HepG2 (cell line): ENCODE data around the gene SGF29. TPM values are rescaled to one million over a fixed set of nuclear protein-coding genes. Genes with fewer than 3 reads are reported as not detected.
A peak's percentile ranks its signal among the peaks of the same experiment; 100 is the strongest.

Source experiments
- ATRX ChIP-seq: sonication (generic); formaldehyde crosslinking; IDR thresholded peaks from 2 replicates; pipeline ENCODE4 v1.4.0; 2020; ENCODE audit warnings: missing genetic modification reagents, borderline replicate concordance
- FOXP4 ChIP-seq: sonication (generic); formaldehyde crosslinking; IDR thresholded peaks from 2 replicates; pipeline ENCODE4 v1.4.0; 2020; ENCODE audit warnings: missing genetic modification reagents
- LBX2 ChIP-seq: sonication (generic); formaldehyde crosslinking; IDR thresholded peaks from 2 replicates; pipeline ENCODE4 v1.5.0; 2020; ENCODE audit warnings: missing genetic modification reagents, mild to moderate bottlenecking, borderline replicate concordance
- MED8 ChIP-seq: sonication (generic); formaldehyde crosslinking; IDR thresholded peaks from 2 replicates; pipeline ENCODE4 v1.8.1; 2023; ENCODE audit warnings: mild to moderate bottlenecking, missing genetic modification reagents; ENCODE audit not compliant: insufficient replicate concordance
- TAF15 ChIP-seq: fragments of 200-400 bp; formaldehyde crosslinking; IDR thresholded peaks from one replicate; pipeline ENCODE4 v1.6.1; 2018; ENCODE audit warnings: mild to moderate bottlenecking, low read depth, low read length; ENCODE audit not compliant: poor library complexity, severe bottlenecking
- ZBTB38 ChIP-seq: sonication (generic); formaldehyde crosslinking; IDR thresholded peaks from 2 replicates; pipeline ENCODE4 v1.5.1; 2020; ENCODE audit warnings: mild to moderate bottlenecking, missing genetic modification reagents
- ZBTB39 ChIP-seq: sonication (generic); formaldehyde crosslinking; IDR thresholded peaks from 2 replicates; pipeline ENCODE4 v1.5.0; 2020; ENCODE audit warnings: missing genetic modification reagents
- ZFP41 ChIP-seq: sonication (generic); formaldehyde crosslinking; IDR thresholded peaks from 2 replicates; pipeline ENCODE4 v1.4.0; 2020; ENCODE audit warnings: mild to moderate bottlenecking, missing genetic modification reagents, borderline replicate concordance
- ZFX ChIP-seq: sonication (generic); formaldehyde crosslinking; IDR thresholded peaks from 2 replicates; pipeline ENCODE4 v1.4.0; 2020; ENCODE audit warnings: mild to moderate bottlenecking, low read depth, missing genetic modification reagents, moderate library complexity
- ZNF124 ChIP-seq: sonication (generic); formaldehyde crosslinking; IDR thresholded peaks from 2 replicates; pipeline ENCODE4 v1.4.0; 2020; ENCODE audit warnings: missing genetic modification reagents
- ZNF503 ChIP-seq: sonication (generic); formaldehyde crosslinking; IDR thresholded peaks from 2 replicates; pipeline ENCODE4 v1.4.0; 2020; ENCODE audit warnings: missing genetic modification reagents
- ZNF607 ChIP-seq: sonication (generic); formaldehyde crosslinking; IDR thresholded peaks from 2 replicates; pipeline ENCODE4 v1.5.1; 2020; ENCODE audit warnings: missing genetic modification reagents, mild to moderate bottlenecking, borderline replicate concordance
- ZNF629 ChIP-seq: sonication (generic); formaldehyde crosslinking; conservative IDR thresholded peaks from 2 replicates; pipeline ENCODE4 v1.5.0; 2020; ENCODE audit warnings: missing genetic modification reagents
- ZNF792 ChIP-seq: IDR thresholded peaks from 2 replicates; pipeline ENCODE4 v1.6.1; 2016
- polyA plus RNA-seq, 8 experiments: library from polyadenylated mRNA; depleted of rRNA in 3 of 8; stranded (reverse) in 7 of 8; unstranded in 1 of 8; fragments of >200 nt; fragmentation: Illumina TruSeq in 4 of 8; extraction: Trizol in 4 of 8; gene quantifications; 2 replicates each; pipeline versions ENCODE4 v1.2.1 to v1.2.3, GENCODE V29; 2011 to 2016; ENCODE audit warnings: low read depth in 4 of 8, missing spikeins in 1 of 8, mixed read lengths in 1 of 8; ENCODE audit not compliant: insufficient read depth in 1 of 8
- total RNA-seq, 5 experiments: library from RNA; depleted of rRNA; stranded (reverse); fragments of >200 nt; fragmentation: Illumina TruSeq; extraction: Trizol; gene quantifications; 2 replicates each; pipeline ENCODE4 v1.2.3, GENCODE V29; 2016; ENCODE audit warnings: low read depth in 1 of 5
- TF ChIP-seq, protein P1 (sequence below): sonication (generic); formaldehyde crosslinking; IDR thresholded peaks from 2 replicates; pipeline ENCODE4 v1.5.1; 2020; ENCODE audit warnings: mild to moderate bottlenecking, missing genetic modification reagents, borderline replicate concordance
- TF ChIP-seq, protein P2 (sequence below): sonication (generic); formaldehyde crosslinking; IDR thresholded peaks from 2 replicates; pipeline ENCODE4 v1.4.0; 2020; ENCODE audit warnings: missing genetic modification reagents, borderline replicate concordance

SGF29 gene
- total and polyA plus RNA-seq, 2 of the 13 experiments (the other 11 are each of a cell fraction or from before 2014, with no cell fraction given), result 5.0 to 29.4 TPM

- TF ChIP-seq ATRX, result no peak
- no peak for TF ChIP-seq LBX2
- TF ChIP-seq TAF15, result no peak
- TF ChIP-seq ZBTB39 (CRISPR knock-in tag), result no peak
- TF ChIP-seq, protein P1, sequence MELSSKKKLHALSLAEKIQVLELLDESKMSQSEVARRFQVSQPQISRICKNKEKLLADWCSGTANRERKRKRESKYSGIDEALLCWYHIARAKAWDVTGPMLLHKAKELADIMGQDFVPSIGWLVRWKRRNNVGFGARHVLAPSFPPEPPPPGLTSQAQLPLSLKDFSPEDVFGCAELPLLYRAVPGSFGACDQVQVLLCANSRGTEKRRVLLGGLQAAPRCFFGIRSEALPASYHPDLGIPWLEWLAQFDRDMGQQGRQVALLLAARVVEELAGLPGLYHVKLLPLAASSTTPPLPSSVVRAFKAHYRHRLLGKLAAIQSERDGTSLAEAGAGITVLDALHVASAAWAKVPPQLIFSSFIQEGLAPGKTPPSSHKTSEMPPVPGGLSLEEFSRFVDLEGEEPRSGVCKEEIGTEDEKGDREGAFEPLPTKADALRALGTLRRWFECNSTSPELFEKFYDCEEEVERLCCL (CRISPR knock-in tag), result no peak
- TF ChIP-seq, protein P2, sequence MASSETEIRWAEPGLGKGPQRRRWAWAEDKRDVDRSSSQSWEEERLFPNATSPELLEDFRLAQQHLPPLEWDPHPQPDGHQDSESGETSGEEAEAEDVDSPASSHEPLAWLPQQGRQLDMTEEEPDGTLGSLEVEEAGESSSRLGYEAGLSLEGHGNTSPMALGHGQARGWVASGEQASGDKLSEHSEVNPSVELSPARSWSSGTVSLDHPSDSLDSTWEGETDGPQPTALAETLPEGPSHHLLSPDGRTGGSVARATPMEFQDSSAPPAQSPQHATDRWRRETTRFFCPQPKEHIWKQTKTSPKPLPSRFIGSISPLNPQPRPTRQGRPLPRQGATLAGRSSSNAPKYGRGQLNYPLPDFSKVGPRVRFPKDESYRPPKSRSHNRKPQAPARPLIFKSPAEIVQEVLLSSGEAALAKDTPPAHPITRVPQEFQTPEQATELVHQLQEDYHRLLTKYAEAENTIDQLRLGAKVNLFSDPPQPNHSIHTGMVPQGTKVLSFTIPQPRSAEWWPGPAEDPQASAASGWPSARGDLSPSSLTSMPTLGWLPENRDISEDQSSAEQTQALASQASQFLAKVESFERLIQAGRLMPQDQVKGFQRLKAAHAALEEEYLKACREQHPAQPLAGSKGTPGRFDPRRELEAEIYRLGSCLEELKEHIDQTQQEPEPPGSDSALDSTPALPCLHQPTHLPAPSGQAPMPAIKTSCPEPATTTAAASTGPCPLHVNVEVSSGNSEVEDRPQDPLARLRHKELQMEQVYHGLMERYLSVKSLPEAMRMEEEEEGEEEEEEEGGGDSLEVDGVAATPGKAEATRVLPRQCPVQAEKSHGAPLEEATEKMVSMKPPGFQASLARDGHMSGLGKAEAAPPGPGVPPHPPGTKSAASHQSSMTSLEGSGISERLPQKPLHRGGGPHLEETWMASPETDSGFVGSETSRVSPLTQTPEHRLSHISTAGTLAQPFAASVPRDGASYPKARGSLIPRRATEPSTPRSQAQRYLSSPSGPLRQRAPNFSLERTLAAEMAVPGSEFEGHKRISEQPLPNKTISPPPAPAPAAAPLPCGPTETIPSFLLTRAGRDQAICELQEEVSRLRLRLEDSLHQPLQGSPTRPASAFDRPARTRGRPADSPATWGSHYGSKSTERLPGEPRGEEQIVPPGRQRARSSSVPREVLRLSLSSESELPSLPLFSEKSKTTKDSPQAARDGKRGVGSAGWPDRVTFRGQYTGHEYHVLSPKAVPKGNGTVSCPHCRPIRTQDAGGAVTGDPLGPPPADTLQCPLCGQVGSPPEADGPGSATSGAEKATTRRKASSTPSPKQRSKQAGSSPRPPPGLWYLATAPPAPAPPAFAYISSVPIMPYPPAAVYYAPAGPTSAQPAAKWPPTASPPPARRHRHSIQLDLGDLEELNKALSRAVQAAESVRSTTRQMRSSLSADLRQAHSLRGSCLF (CRISPR knock-in tag), result no peak
- TF ChIP-seq ZNF629, result no peak
- TF ChIP-seq ZFX (CRISPR knock-in tag), result no peak
- 0 out of 2 replicates have a peak, but pooled peaks have one; percentile 13 for TF ChIP-seq ZNF792 (CRISPR knock-in tag)
- no peak for TF ChIP-seq ZNF124 (CRISPR knock-in tag)
- no peak for TF ChIP-seq MED8 (CRISPR knock-in tag)
- TF ChIP-seq FOXP4 (CRISPR knock-in tag), result no peak
- TF ChIP-seq ZBTB38, result no peak; the same call in 1 of the 2 replicates
- no peak for TF ChIP-seq ZFP41
- TF ChIP-seq ZNF607, result no peak
- no peak for TF ChIP-seq ZNF503 (CRISPR knock-in tag)
Observed at GRCh38 chr16:28610595-28611191, 57.0 kb downstream of the SGF29 start (continued).
